A673 (cell line): Measurements from ENCODE around the gene KBTBD12.

Experiments
- EZH2 ChIP-seq: fragments of 200-600 bp; sonication (generic); IDR thresholded peaks from 2 replicates; pipeline ENCODE4 v1.6.1; 2017; ENCODE audit warnings: borderline replicate concordance, low read depth, mild to moderate bottlenecking, mixed read lengths, antibody characterized with exemption, low read length; ENCODE audit not compliant: poor library complexity, severe bottlenecking
- TF ChIP-seq, protein P1 (sequence below): fragments of 300-800, 200-600 bp; sonication (generic); conservative IDR thresholded peaks from 2 replicates; pipeline ENCODE4 v1.5.1; 2017; ENCODE audit warnings: low read depth, mild to moderate bottlenecking, antibody characterized with exemption, low read length, moderate library complexity, mixed read lengths

DNA sequence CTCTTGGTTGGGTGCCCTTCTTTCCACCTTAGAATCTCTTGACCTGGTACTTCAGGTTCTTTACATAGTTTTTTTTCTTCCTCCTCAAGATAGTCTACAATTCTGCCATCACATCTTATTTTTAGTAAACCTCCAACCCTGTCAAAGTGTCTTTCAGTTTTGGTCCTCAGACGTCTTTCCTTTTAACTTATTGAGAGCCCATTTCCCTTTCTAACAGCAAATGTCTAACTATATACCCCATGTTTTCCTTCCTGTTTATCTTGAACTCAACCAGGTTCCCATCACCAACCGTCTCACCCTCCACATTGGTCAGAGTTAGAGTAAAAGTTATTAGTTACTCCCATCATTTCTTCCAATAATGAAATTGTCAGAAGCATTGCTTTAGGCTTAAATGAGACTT is 10.4 kb downstream of the KBTBD12 start:
- TF ChIP-seq, protein P1, sequence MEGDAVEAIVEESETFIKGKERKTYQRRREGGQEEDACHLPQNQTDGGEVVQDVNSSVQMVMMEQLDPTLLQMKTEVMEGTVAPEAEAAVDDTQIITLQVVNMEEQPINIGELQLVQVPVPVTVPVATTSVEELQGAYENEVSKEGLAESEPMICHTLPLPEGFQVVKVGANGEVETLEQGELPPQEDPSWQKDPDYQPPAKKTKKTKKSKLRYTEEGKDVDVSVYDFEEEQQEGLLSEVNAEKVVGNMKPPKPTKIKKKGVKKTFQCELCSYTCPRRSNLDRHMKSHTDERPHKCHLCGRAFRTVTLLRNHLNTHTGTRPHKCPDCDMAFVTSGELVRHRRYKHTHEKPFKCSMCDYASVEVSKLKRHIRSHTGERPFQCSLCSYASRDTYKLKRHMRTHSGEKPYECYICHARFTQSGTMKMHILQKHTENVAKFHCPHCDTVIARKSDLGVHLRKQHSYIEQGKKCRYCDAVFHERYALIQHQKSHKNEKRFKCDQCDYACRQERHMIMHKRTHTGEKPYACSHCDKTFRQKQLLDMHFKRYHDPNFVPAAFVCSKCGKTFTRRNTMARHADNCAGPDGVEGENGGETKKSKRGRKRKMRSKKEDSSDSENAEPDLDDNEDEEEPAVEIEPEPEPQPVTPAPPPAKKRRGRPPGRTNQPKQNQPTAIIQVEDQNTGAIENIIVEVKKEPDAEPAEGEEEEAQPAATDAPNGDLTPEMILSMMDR: no peak
- TF ChIP-seq EZH2: no peak
